SK-N-SH treated with all-trans-retinoic acid at 6 μM for 48 hours (cell line): ENCODE results near the gene GRIA3.

Experiments used
- ATAC-seq: fragments of 200-7000 bp; cut with Tn5 transposase; 3 replicates; pipeline ENCODE4 v1.9.1; 2020; ENCODE audit warnings: mild to moderate bottlenecking, moderate library complexity
- ARNTL ChIP-seq: fragments of 450-650 bp; formaldehyde crosslinking; IDR thresholded peaks from 2 replicates; pipeline ENCODE4 v1.5.0; 2020; ENCODE audit warnings: low read depth, mild to moderate bottlenecking, moderate library complexity, borderline replicate concordance
- BACH2 ChIP-seq: fragments of 250-450 bp; sonication (Bioruptor Pico); IDR thresholded peaks from 2 replicates; pipeline ENCODE4 v1.9.0; 2021; ENCODE audit warnings: mild to moderate bottlenecking, borderline replicate concordance
- CREB5 ChIP-seq: fragments of 250-450 bp; sonication (Bioruptor Pico); IDR thresholded peaks from 2 replicates; pipeline ENCODE4 v1.5.1; 2020; ENCODE audit warnings: low read depth, mild to moderate bottlenecking, moderate library complexity
- CSDC2 ChIP-seq: fragments of 250-450 bp; sonication (Bioruptor Pico); IDR thresholded peaks from 2 replicates; pipeline ENCODE4 v1.5.0; 2020; ENCODE audit warnings: mild to moderate bottlenecking, moderate library complexity
- CSRNP3 ChIP-seq: fragments of 250-450 bp; sonication (Bioruptor Pico); IDR thresholded peaks from 2 replicates; pipeline ENCODE4 v1.5.1; 2021; ENCODE audit warnings: mild to moderate bottlenecking, moderate library complexity
- GLIS3 ChIP-seq: fragments of 250-450 bp; sonication (Bioruptor Pico); IDR thresholded peaks from 2 replicates; pipeline ENCODE4 v1.5.0; 2020; ENCODE audit warnings: mild to moderate bottlenecking, moderate library complexity
- ISL1 ChIP-seq: fragments of 250-450 bp; sonication (Bioruptor Pico); IDR thresholded peaks from 2 replicates; pipeline ENCODE4 v2.1.2; 2022; ENCODE audit warnings: mild to moderate bottlenecking, moderate library complexity
- PATZ1 ChIP-seq: fragments of 250-450 bp; sonication (Bioruptor Pico); IDR thresholded peaks from 2 replicates; pipeline ENCODE4 v1.8.0; 2020; ENCODE audit warnings: mild to moderate bottlenecking, moderate library complexity, borderline replicate concordance
- POU6F1 ChIP-seq: fragments of 250-450 bp; sonication (Bioruptor Pico); IDR thresholded peaks from 2 replicates; pipeline ENCODE4 v1.8.0; 2021; ENCODE audit warnings: low read depth, mild to moderate bottlenecking, moderate library complexity, borderline replicate concordance
- PPARA ChIP-seq: fragments of 250-450 bp; sonication (Bioruptor Pico); IDR thresholded peaks from 2 replicates; pipeline ENCODE4 v1.5.0; 2020; ENCODE audit warnings: mild to moderate bottlenecking, borderline replicate concordance
- RARB ChIP-seq: fragments of 250-450 bp; sonication (Bioruptor Pico); IDR thresholded peaks from 2 replicates; pipeline ENCODE4 v1.8.0; 2021; ENCODE audit warnings: mild to moderate bottlenecking, moderate library complexity
- SNAI2 ChIP-seq: fragments of 250-450 bp; sonication (Bioruptor Pico); IDR thresholded peaks from 2 replicates; pipeline ENCODE4 v1.5.0; 2020; ENCODE audit warnings: mild to moderate bottlenecking, moderate library complexity
- TCF4 ChIP-seq: fragments of 250-450 bp; sonication (Bioruptor Pico); IDR thresholded peaks from 2 replicates; pipeline ENCODE4 v1.8.0; 2021; ENCODE audit warnings: mild to moderate bottlenecking, moderate library complexity, borderline replicate concordance
- TOX ChIP-seq: fragments of 250-450 bp; sonication (Bioruptor Pico); IDR thresholded peaks from 2 replicates; pipeline ENCODE4 v1.8.0; 2021; ENCODE audit warnings: mild to moderate bottlenecking, moderate library complexity, borderline replicate concordance
- TSHZ2 ChIP-seq: fragments of 250-450 bp; sonication (Bioruptor Pico); IDR thresholded peaks from 2 replicates; pipeline ENCODE4 v1.5.0; 2020; ENCODE audit warnings: mild to moderate bottlenecking, moderate library complexity
- ZC3H10 ChIP-seq: fragments of 250-450 bp; sonication (Bioruptor Pico); IDR thresholded peaks from 2 replicates; pipeline ENCODE4 v1.5.1; 2021; ENCODE audit warnings: mild to moderate bottlenecking, moderate library complexity
- ZFP3 ChIP-seq: fragments of 250-450 bp; sonication (Bioruptor Pico); IDR thresholded peaks from 2 replicates; pipeline ENCODE4 v1.5.0; 2020; ENCODE audit warnings: mild to moderate bottlenecking, moderate library complexity
- ZFP30 ChIP-seq: fragments of 450-650 bp; formaldehyde crosslinking; IDR thresholded peaks from 2 replicates; pipeline ENCODE4 v1.5.0; 2022; ENCODE audit warnings: mild to moderate bottlenecking, moderate library complexity
- ZNF565 ChIP-seq: fragments of 450-650 bp; formaldehyde crosslinking; conservative IDR thresholded peaks from 2 replicates; pipeline ENCODE4 v1.5.0; 2020; ENCODE audit warnings: low read depth, mild to moderate bottlenecking, moderate library complexity
- ZNF70 ChIP-seq: fragments of 450-650 bp; formaldehyde crosslinking; IDR thresholded peaks from 2 replicates; pipeline ENCODE4 v1.5.0; 2020; ENCODE audit warnings: mild to moderate bottlenecking, moderate library complexity
- ZNF8 ChIP-seq: fragments of 450-650 bp; formaldehyde crosslinking; IDR thresholded peaks from 2 replicates; pipeline ENCODE4 v1.5.0; 2020; ENCODE audit warnings: mild to moderate bottlenecking, moderate library complexity

Gene GRIA3

GRCh38 chrX:123157586-123157985 is 26.5 kb upstream of the GRIA3 start:
- TF ChIP-seq PPARA (CRISPR knock-in tag) (no peak), ZFP3 (CRISPR knock-in tag) (no peak), POU6F1 (CRISPR knock-in tag) (no peak), ZNF8 (CRISPR knock-in tag) (no peak), SNAI2 (no peak), TSHZ2 (CRISPR knock-in tag) (no peak), TCF4 (no peak), TOX (CRISPR knock-in tag) (no peak), ZNF70 (no peak), CSDC2 (CRISPR knock-in tag) (no peak), RARB (no peak)
- no peak for ATAC-seq

- ATAC-seq = no peak
- TF ChIP-seq PPARA (CRISPR knock-in tag) = no peak
- TF ChIP-seq ARNTL (CRISPR knock-in tag) = no peak
- no peak for TF ChIP-seq BACH2
- TF ChIP-seq ZNF70 = no peak
- no peak for TF ChIP-seq POU6F1 (CRISPR knock-in tag)
- no peak for TF ChIP-seq ZNF8 (CRISPR knock-in tag)
- TF ChIP-seq TCF4 = no peak
- TF ChIP-seq ZFP3 (CRISPR knock-in tag) = no peak
- no peak for TF ChIP-seq CSDC2 (CRISPR knock-in tag)
- no peak for TF ChIP-seq ZC3H10 (CRISPR knock-in tag)
- TF ChIP-seq SNAI2 = no peak
- no peak for TF ChIP-seq ISL1 (CRISPR knock-in tag)
- TF ChIP-seq GLIS3 (CRISPR knock-in tag) = no peak
Observed at GRCh38 chrX:123159403-123159802, 24.7 kb upstream of the GRIA3 start.

DNA sequence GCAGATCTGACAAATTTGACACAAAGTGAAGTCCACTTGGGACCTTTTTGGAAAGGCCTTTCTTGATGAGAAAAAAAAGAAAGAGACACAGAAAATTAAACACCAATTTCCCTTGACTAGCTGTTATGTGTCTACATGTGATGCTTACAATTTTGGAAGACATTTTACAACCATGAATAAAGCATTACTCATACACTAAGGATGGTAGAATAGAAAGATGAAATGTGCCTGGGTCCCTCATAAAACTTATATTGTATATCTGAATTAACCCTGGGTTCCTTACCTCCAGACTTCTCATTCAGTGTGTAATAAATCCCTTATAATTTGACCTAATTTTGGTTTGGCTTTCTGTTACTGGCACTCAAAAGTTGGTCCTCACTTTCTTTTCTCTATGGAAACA is 16.5 kb upstream of the GRIA3 start:
- ATAC-seq = no peak
- no peak for TF ChIP-seq ZFP30 (CRISPR knock-in tag)
- no peak for TF ChIP-seq ZNF565
- TF ChIP-seq POU6F1 (CRISPR knock-in tag) = no peak
- no peak for TF ChIP-seq TOX (CRISPR knock-in tag)
- TF ChIP-seq TSHZ2 (CRISPR knock-in tag) = no peak
- no peak for TF ChIP-seq CSRNP3
- TF ChIP-seq RARB = no peak
- TF ChIP-seq CREB5 (CRISPR knock-in tag) = no peak
- TF ChIP-seq PATZ1 (CRISPR knock-in tag) = no peak
- no peak for TF ChIP-seq ZC3H10 (CRISPR knock-in tag)
- TF ChIP-seq TCF4 = no peak
- no peak for TF ChIP-seq ISL1 (CRISPR knock-in tag)
- TF ChIP-seq ZFP3 (CRISPR knock-in tag) = no peak
- no peak for TF ChIP-seq ARNTL (CRISPR knock-in tag)
- no peak for TF ChIP-seq ZNF70
- TF ChIP-seq BACH2 = no peak
- no peak for TF ChIP-seq GLIS3 (CRISPR knock-in tag)
